Measurements from ENCODE around the gene CARMIL1. TPM values are rescaled to one million over a fixed set of nuclear protein-coding genes. Genes with fewer than 3 reads are reported as not detected.

CARMIL1 gene
- total RNA-seq, 2 experiments from 2014 or later, result 3.9 to 4.7 TPM

GRCh38 chr6:25405442-25405841 is 126.3 kb downstream of the CARMIL1 start:
- H3K27me3 Mint-ChIP-seq, result no peaks in the 10 kb centered on the region
- ChIA-PET CTCF (interaction anchor here (1.1 kb wide), 1 partner anchor 35 kb away, joined by 4 read pairs; no protein-coding TSS in a partner anchor), POLR2A (interaction anchor here (0.6 to 4.6 kb wide), 14 partner anchors 9 to 921 kb away, joined by 3 to 66 read pairs (median 4); partner anchors contain the start of gene CARMIL1)
- DNase-seq (peak in 3 of 14 experiments; percentile 21 to 36 (median 29)), ATAC-seq (ENCODE audit: poor library complexity) (no peak)
- Histone ChIP-seq H3K4me3 (ENCODE audit: low read length) (peak overlapping the region; percentile 50), H3K27ac (ENCODE audit: low read depth in 1 of 2, low read length in 2 of 2) (peak overlapping the region; percentile 70 to 72), H3K4me1 (ENCODE audit: insufficient read depth, low read length) (peaks cover 54% of the 10 kb centered on the region), H3K36me3 (ENCODE audit: insufficient read depth, low read length) (no peaks in the 10 kb centered on the region), H3K27me3 (ENCODE audit: control insufficient read depth in 1 of 2, insufficient read depth in 2 of 2, low read length in 2 of 2) (no peaks in the 10 kb centered on the region), H3K9me3 (ENCODE audit: control insufficient read depth in 1 of 2, insufficient read depth in 1 of 2, low read length in 2 of 2) (no peaks in the 10 kb centered on the region)
- intact Hi-C loops (cut with DNase I, micrococcal nuclease), result loop anchor here in 1 of 2 experiments (2.0 kb wide), 1 partner anchor 39 kb away; no protein-coding TSS in a partner anchor
- no peaks in the 10 kb centered on the region for H3K9me3 Mint-ChIP-seq
- no peaks in the 10 kb centered on the region for H3K36me3 Mint-ChIP-seq (ENCODE audit: low read depth)
- TF ChIP-seq CTCF (IDR thresholded peaks at IDR 0.05), result no peak
- H3K27ac Mint-ChIP-seq, result no peak overlapping the region
- H3K4me3 Mint-ChIP-seq, result no peak overlapping the region
- H3K4me1 Mint-ChIP-seq (ENCODE audit: low read depth), result peaks cover 7% of the 10 kb centered on the region

GRCh38 chr6:25407431-25407830 is 128.3 kb downstream of the CARMIL1 start:
- ChIA-PET POLR2A (interaction anchor here (0.6 to 4.6 kb wide), 4 partner anchors 12 to 39 kb away, joined by 3 to 66 read pairs (median 3); no protein-coding TSS in a partner anchor), CTCF (no interaction called here)
- DNase-seq (no peak), ATAC-seq (ENCODE audit: poor library complexity) (no peak)
- Mint-ChIP-seq H3K36me3 (ENCODE audit: low read depth) (no peaks in the 10 kb centered on the region), H3K9me3 (no peaks in the 10 kb centered on the region), H3K4me1 (ENCODE audit: low read depth) (peaks cover 15% of the 10 kb centered on the region), H3K4me3 (no peak overlapping the region), H3K27me3 (no peaks in the 10 kb centered on the region), H3K27ac (no peak overlapping the region)
- Histone ChIP-seq H3K27ac (ENCODE audit: low read depth in 1 of 2, low read length in 2 of 2) (no peak overlapping the region), H3K4me1 (ENCODE audit: insufficient read depth, low read length) (peaks cover 58% of the 10 kb centered on the region), H3K36me3 (ENCODE audit: insufficient read depth, low read length) (no peaks in the 10 kb centered on the region), H3K4me3 (ENCODE audit: low read length) (no peak overlapping the region), H3K9me3 (ENCODE audit: control insufficient read depth in 1 of 2, insufficient read depth in 1 of 2, low read length in 2 of 2) (no peaks in the 10 kb centered on the region), H3K27me3 (ENCODE audit: control insufficient read depth in 1 of 2, insufficient read depth in 2 of 2, low read length in 2 of 2) (no peaks in the 10 kb centered on the region)
- TF ChIP-seq CTCF (IDR thresholded peaks at IDR 0.05), result no peak
- intact Hi-C loops (cut with DNase I, micrococcal nuclease), result no loop called here

GRCh38 chr6:25410102-25410501 is 130.9 kb downstream of the CARMIL1 start:
- peak overlapping the region; percentile 81 for H3K27ac Mint-ChIP-seq
- no peaks in the 10 kb centered on the region for H3K9me3 Mint-ChIP-seq
- H3K4me3 Mint-ChIP-seq, result peak overlapping the region; percentile 67
- H3K27me3 ChIP-seq (ENCODE audit: control insufficient read depth in 1 of 2, insufficient read depth in 2 of 2, low read length in 2 of 2), result no peaks in the 10 kb centered on the region
- H3K9me3 ChIP-seq (ENCODE audit: control insufficient read depth in 1 of 2, insufficient read depth in 1 of 2, low read length in 2 of 2), result no peaks in the 10 kb centered on the region
- peaks cover 39% of the 10 kb centered on the region for H3K4me1 Mint-ChIP-seq (ENCODE audit: low read depth)
- H3K27ac ChIP-seq (ENCODE audit: low read depth in 1 of 2, low read length in 2 of 2), result no peak overlapping the region
- POLR2A ChIA-PET, result no interaction called here
- H3K36me3 ChIP-seq (ENCODE audit: insufficient read depth, low read length), result no peaks in the 10 kb centered on the region
- TF ChIP-seq CTCF (IDR thresholded peaks at IDR 0.05), result no peak
- CTCF ChIA-PET, result no interaction called here
- H3K27me3 Mint-ChIP-seq, result no peaks in the 10 kb centered on the region
- intact Hi-C loops (cut with DNase I, micrococcal nuclease), result no loop called here
- peak in 3 of 14 experiments; percentile 30 to 46 (median 34) for DNase-seq
- H3K36me3 Mint-ChIP-seq (ENCODE audit: low read depth), result no peaks in the 10 kb centered on the region
- peak overlapping the region; percentile 34 for H3K4me3 ChIP-seq (ENCODE audit: low read length)
- peaks cover 40% of the 10 kb centered on the region for H3K4me1 ChIP-seq (ENCODE audit: insufficient read depth, low read length)
- peak; percentile 39 for ATAC-seq (ENCODE audit: poor library complexity)

Measured in CD4-positive, alpha-beta T cell (primary cell).